Left lung (tissue), 10 donors: ENCODE results near the gene TPBG. TPM values are rescaled to one million over a fixed set of nuclear protein-coding genes. Genes with fewer than 3 reads are reported as not detected.

Source experiments
- ATAC-seq: fragments of 200-7000 bp; cut with Tn5 transposase; one replicate; pipeline ENCODE4 v1.9.1; 2020; ENCODE audit warnings: moderate library complexity
- DNase-seq, 4 donors: peaks; one replicate each; pipeline ENCODE4 v3.0.0-alpha.2; 2013 to 2020
- H3K27ac ChIP-seq, 2 donors: fragments of 200-600 bp; sonication (generic) in 1 of 2; one replicate each; pipeline versions ENCODE4 v1.5.0 to v1.8.0; 2020 to 2021
- H3K27me3 ChIP-seq, 2 donors: fragments of 200-600 bp; sonication (generic) in 1 of 2; one replicate each; pipeline versions ENCODE4 v1.5.0 to v1.8.0; 2020 to 2021
- H3K36me3 ChIP-seq, 2 donors: fragments of 200-600 bp; sonication (generic) in 1 of 2; one replicate each; pipeline versions ENCODE4 v1.5.0 to v1.8.0; 2020 to 2021
- H3K4me1 ChIP-seq, 2 donors: fragments of 200-600 bp; one replicate each; pipeline ENCODE4 v1.8.0; 2021
- H3K4me3 ChIP-seq, 2 donors: fragments of 200-600 bp; sonication (generic) in 1 of 2; one replicate each; pipeline versions ENCODE4 v1.5.0 to v1.8.0; 2020 to 2021; ENCODE audit warnings: mild to moderate bottlenecking in 1 of 2
- H3K9me3 ChIP-seq, 2 donors: fragments of 200-600 bp; sonication (generic) in 1 of 2; one replicate each; pipeline versions ENCODE4 v1.5.0 to v1.8.0; 2020 to 2021
- intact Hi-C, 2 donors: fragments of 100-400 bp; cut with DNase I; formaldehyde crosslinking; loops; one replicate each; pipeline versions ENCODE4 v1.11.2 to v1.14.2; 2022
- polyA plus RNA-seq, 6 donors: library from polyadenylated mRNA; unstranded; fragments of 120-200 nt; gene quantifications; one replicate each; pipeline ENCODE4 v1.2.1, GENCODE V29; 2013; ENCODE audit not compliant: insufficient read length in 6 of 6
- total RNA-seq, 2 donors: library from RNA; stranded (reverse); fragmentation: NEBNext Ultra II Directional; extraction: Animal tissue kit (Norgen Biotek cat#: 25700); gene quantifications; one replicate each; pipeline ENCODE4 v1.2.1, GENCODE V29; 2021
- TF ChIP-seq, protein P1 (sequence below), 2 donors: fragments of 200-600 bp; sonication (generic) in 1 of 2; IDR thresholded peaks; one replicate each; pipeline versions ENCODE4 v1.5.0 to v1.8.0; 2021; ENCODE audit warnings: antibody characterized with exemption in 2 of 2
- donor health status: DM: no; HTN: yes; CAD: no.
- donor health status: DM: no; HTN: no; CAD: no.

Gene TPBG
- total and polyA plus RNA-seq, 8 donors, result 5.1 to 19.3 (median 6.9) TPM

DNA sequence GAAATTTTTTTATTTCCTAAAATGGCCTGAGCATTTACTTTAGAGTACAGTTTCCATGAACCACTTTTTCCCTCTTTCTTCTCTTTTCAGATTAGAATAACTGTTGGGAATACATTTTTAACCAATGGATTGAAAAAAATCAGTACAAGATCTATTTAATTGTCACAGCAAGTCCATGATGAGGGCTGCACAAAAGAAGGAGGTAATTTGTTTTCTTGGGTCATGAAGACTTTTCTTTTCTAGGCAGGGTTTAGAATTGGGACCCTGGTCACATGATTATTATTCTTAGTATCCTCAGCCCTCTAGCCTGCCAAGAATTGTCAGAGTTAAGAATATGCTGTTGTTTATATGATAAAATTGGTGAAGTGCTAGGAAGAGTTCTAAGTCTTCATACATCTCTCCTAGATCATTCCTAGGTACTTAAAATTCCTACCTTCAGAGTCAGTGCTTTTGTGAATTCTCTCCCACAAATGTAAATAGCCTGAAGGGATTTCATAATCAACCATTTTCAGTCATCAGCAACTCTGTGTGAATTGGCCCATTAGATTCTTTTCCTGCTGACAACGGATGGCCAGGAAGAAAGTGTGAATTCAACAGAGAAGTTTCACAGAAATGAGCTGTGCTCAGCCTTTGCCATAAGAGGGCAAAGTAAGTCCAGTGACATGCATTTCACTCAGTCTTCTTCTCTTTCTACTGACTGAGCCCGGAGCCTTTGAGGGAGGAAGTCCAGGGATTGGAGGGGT lies 32.4 kb upstream of the TPBG start:
- intact Hi-C loops, result no loop called here
- TF ChIP-seq, protein P1, sequence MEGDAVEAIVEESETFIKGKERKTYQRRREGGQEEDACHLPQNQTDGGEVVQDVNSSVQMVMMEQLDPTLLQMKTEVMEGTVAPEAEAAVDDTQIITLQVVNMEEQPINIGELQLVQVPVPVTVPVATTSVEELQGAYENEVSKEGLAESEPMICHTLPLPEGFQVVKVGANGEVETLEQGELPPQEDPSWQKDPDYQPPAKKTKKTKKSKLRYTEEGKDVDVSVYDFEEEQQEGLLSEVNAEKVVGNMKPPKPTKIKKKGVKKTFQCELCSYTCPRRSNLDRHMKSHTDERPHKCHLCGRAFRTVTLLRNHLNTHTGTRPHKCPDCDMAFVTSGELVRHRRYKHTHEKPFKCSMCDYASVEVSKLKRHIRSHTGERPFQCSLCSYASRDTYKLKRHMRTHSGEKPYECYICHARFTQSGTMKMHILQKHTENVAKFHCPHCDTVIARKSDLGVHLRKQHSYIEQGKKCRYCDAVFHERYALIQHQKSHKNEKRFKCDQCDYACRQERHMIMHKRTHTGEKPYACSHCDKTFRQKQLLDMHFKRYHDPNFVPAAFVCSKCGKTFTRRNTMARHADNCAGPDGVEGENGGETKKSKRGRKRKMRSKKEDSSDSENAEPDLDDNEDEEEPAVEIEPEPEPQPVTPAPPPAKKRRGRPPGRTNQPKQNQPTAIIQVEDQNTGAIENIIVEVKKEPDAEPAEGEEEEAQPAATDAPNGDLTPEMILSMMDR (IDR thresholded peaks at IDR 0.05), result no peak

DNA sequence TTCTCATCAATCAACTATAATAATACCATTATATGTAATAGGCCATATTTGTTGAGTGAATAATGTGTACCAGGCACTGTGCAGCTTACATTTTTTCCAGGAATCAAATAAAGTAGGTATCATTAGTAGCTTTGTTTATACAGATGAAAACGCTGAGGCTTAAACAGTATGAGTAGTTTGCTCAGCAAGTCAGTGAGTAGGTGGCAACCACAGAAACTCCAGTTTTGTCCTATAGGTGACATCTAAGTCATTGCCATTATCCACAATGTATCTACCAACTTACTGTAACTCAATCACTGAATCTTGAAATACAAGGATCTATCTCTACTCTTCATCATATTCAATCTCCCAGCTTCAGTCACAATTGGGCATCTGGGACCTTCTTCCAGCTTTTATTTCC lies 29.8 kb upstream of the TPBG start:
- TF ChIP-seq, protein P1 (IDR thresholded peaks at IDR 0.05), result no peak
- no peak for ATAC-seq
- DNase-seq, result no peak
- Histone ChIP-seq H3K27ac (no peak overlapping the region), H3K9me3 (no peaks in the 10 kb centered on the region), H3K27me3 (no peaks in the 10 kb centered on the region), H3K36me3 (no peaks in the 10 kb centered on the region), H3K4me1 (no peaks in the 10 kb centered on the region), H3K4me3 (no peak overlapping the region)
- intact Hi-C loops, result no loop called here

More for the DNA sequence above, 32.4 kb upstream of the TPBG start:
- no peaks in the 10 kb centered on the region for H3K4me1 ChIP-seq
- ATAC-seq (peak; percentile 92), DNase-seq (no peak)
- H3K27me3 ChIP-seq, result no peaks in the 10 kb centered on the region
- H3K36me3 ChIP-seq, result no peaks in the 10 kb centered on the region
- H3K4me3 ChIP-seq, result no peak overlapping the region
- no peak overlapping the region for H3K27ac ChIP-seq
- H3K9me3 ChIP-seq, result no peaks in the 10 kb centered on the region

DNA sequence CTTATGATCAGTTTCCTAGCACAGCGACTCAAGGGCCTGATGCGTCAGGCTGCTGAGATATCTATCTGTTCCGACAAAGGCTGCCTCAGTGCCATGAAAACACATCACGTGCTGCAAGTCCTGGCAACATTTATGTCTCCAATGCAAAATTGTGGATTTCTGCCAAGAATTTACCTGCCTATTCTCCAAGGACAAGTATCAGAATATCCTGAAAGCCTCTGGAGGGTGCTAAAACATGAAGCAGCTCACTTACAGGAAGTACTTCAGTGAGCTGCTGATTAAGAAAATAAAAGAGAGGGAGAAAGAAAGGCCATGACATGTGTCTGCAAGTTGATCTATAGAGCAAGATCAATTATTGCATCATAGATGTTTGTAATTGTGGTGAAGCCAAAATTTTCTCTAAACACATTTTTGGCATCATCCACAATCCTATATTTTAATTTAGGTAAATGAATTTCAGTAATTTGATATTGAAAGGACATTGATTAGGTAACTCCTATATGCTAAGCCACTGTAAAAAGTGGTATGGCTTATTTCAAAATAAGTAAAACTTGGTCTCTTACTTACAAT lies 25.8 kb upstream of the TPBG start:
- Histone ChIP-seq H3K27ac (no peak overlapping the region), H3K4me1 (no peaks in the 10 kb centered on the region), H3K36me3 (no peaks in the 10 kb centered on the region), H3K4me3 (no peak overlapping the region), H3K9me3 (peaks cover 0 to 8% of the 10 kb centered on the region in 2 donors), H3K27me3 (no peaks in the 10 kb centered on the region)
- intact Hi-C loops, result no loop called here
- ATAC-seq (peak; percentile 76), DNase-seq (peak in 1 of 4 donors; percentile 9)
- TF ChIP-seq, protein P1 (IDR thresholded peaks at IDR 0.05), result no peak

DNA sequence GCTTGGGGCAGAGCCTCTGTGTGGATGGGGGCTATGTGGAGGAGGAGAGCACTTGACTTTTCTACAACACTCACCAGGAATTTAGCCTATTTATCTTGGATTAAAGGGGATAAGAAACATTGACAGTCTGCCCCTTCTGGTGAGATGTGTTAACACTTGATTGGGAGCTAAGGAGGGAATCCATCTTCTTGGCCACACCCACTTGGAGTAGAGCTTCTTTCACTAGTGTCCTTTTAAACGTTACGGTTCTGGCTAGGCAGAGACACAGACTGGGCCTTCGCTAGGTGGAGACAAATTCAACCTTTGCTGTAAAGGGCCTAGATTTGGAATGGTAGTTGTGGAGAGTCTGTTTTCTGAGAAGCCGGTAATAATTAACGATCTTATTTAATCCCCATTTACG lies 15.5 kb upstream of the TPBG start:
- H3K27ac ChIP-seq, result no peak overlapping the region
- H3K4me1 ChIP-seq, result no peaks in the 10 kb centered on the region
- ATAC-seq, result no peak
- H3K4me3 ChIP-seq, result no peak overlapping the region
- peaks cover 0 to 10% of the 10 kb centered on the region in 2 donors for H3K27me3 ChIP-seq
- DNase-seq, result no peak
- H3K36me3 ChIP-seq, result no peaks in the 10 kb centered on the region
- intact Hi-C loops, result no loop called here
- TF ChIP-seq, protein P1 (IDR thresholded peaks at IDR 0.05), result no peak
- H3K9me3 ChIP-seq, result peaks cover 0 to 9% of the 10 kb centered on the region in 2 donors

DNA sequence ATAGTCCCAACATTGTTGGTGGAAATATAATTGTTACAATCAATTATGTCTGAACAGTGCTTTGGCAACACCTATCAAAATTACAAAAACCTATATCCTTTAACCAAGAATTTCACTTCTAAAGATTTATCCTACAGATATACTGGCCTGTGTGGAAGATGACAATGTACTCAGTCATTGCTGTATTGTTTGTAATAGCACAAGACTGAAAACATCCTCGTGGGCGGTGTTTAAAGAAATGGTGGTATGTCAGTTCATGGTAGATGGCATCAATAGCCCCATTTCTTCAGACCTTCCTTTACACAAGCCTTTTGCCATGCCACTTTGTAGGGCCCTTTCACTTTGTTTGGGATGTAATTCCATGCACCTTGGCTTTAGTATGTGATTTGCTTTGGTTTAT lies 9.8 kb upstream of the TPBG start:
- no peak overlapping the region for H3K4me3 ChIP-seq
- H3K27me3 ChIP-seq, result peaks cover 0 to 10% of the 10 kb centered on the region in 2 donors
- ATAC-seq, result no peak
- intact Hi-C loops, result no loop called here
- TF ChIP-seq, protein P1 (IDR thresholded peaks at IDR 0.05), result no peak
- H3K27ac ChIP-seq, result no peak overlapping the region
- no peak for DNase-seq
- no peaks in the 10 kb centered on the region for H3K36me3 ChIP-seq
- H3K9me3 ChIP-seq, result no peaks in the 10 kb centered on the region
- H3K4me1 ChIP-seq, result no peaks in the 10 kb centered on the region
